SK-N-SH treated with all-trans-retinoic acid at 6 μM for 48 hours (cell line): ENCODE data around the gene TNKS1BP1.

Source experiments
- ATAC-seq: fragments of 200-7000 bp; cut with Tn5 transposase; 3 replicates; pipeline ENCODE4 v1.9.1; 2020; ENCODE audit warnings: mild to moderate bottlenecking, moderate library complexity
- ARNTL ChIP-seq: fragments of 450-650 bp; formaldehyde crosslinking; IDR thresholded peaks from 2 replicates; pipeline ENCODE4 v1.5.0; 2020; ENCODE audit warnings: low read depth, mild to moderate bottlenecking, moderate library complexity, borderline replicate concordance
- BACH2 ChIP-seq: fragments of 250-450 bp; sonication (Bioruptor Pico); IDR thresholded peaks from 2 replicates; pipeline ENCODE4 v1.9.0; 2021; ENCODE audit warnings: mild to moderate bottlenecking, borderline replicate concordance
- CREB5 ChIP-seq: fragments of 250-450 bp; sonication (Bioruptor Pico); IDR thresholded peaks from 2 replicates; pipeline ENCODE4 v1.5.1; 2020; ENCODE audit warnings: low read depth, mild to moderate bottlenecking, moderate library complexity
- CSDC2 ChIP-seq: fragments of 250-450 bp; sonication (Bioruptor Pico); IDR thresholded peaks from 2 replicates; pipeline ENCODE4 v1.5.0; 2020; ENCODE audit warnings: mild to moderate bottlenecking, moderate library complexity
- ESRRG ChIP-seq: fragments of 250-450 bp; sonication (Bioruptor Pico); IDR thresholded peaks from 2 replicates; pipeline ENCODE4 v1.6.1; 2021; ENCODE audit warnings: mild to moderate bottlenecking
- ISL1 ChIP-seq: fragments of 250-450 bp; sonication (Bioruptor Pico); IDR thresholded peaks from 2 replicates; pipeline ENCODE4 v2.1.2; 2022; ENCODE audit warnings: mild to moderate bottlenecking, moderate library complexity
- OSR1 ChIP-seq: fragments of 250-450 bp; sonication (Bioruptor Pico); IDR thresholded peaks from 2 replicates; pipeline ENCODE4 v1.8.0; 2022; ENCODE audit warnings: moderate library complexity, mild to moderate bottlenecking, inconsistent platforms
- PPARA ChIP-seq: fragments of 250-450 bp; sonication (Bioruptor Pico); IDR thresholded peaks from 2 replicates; pipeline ENCODE4 v1.5.0; 2020; ENCODE audit warnings: mild to moderate bottlenecking, borderline replicate concordance
- RARB ChIP-seq: fragments of 250-450 bp; sonication (Bioruptor Pico); IDR thresholded peaks from 2 replicates; pipeline ENCODE4 v1.8.0; 2021; ENCODE audit warnings: mild to moderate bottlenecking, moderate library complexity
- SNAI2 ChIP-seq: fragments of 250-450 bp; sonication (Bioruptor Pico); IDR thresholded peaks from 2 replicates; pipeline ENCODE4 v1.5.0; 2020; ENCODE audit warnings: mild to moderate bottlenecking, moderate library complexity
- TCF4 ChIP-seq: fragments of 250-450 bp; sonication (Bioruptor Pico); IDR thresholded peaks from 2 replicates; pipeline ENCODE4 v1.8.0; 2021; ENCODE audit warnings: mild to moderate bottlenecking, moderate library complexity, borderline replicate concordance
- ZFP3 ChIP-seq: fragments of 250-450 bp; sonication (Bioruptor Pico); IDR thresholded peaks from 2 replicates; pipeline ENCODE4 v1.5.0; 2020; ENCODE audit warnings: mild to moderate bottlenecking, moderate library complexity
- ZFP30 ChIP-seq: fragments of 450-650 bp; formaldehyde crosslinking; IDR thresholded peaks from 2 replicates; pipeline ENCODE4 v1.5.0; 2022; ENCODE audit warnings: mild to moderate bottlenecking, moderate library complexity
- ZNF565 ChIP-seq: fragments of 450-650 bp; formaldehyde crosslinking; conservative IDR thresholded peaks from 2 replicates; pipeline ENCODE4 v1.5.0; 2020; ENCODE audit warnings: low read depth, mild to moderate bottlenecking, moderate library complexity
- ZNF70 ChIP-seq: fragments of 450-650 bp; formaldehyde crosslinking; IDR thresholded peaks from 2 replicates; pipeline ENCODE4 v1.5.0; 2020; ENCODE audit warnings: mild to moderate bottlenecking, moderate library complexity
- ZNF8 ChIP-seq: fragments of 450-650 bp; formaldehyde crosslinking; IDR thresholded peaks from 2 replicates; pipeline ENCODE4 v1.5.0; 2020; ENCODE audit warnings: mild to moderate bottlenecking, moderate library complexity
- TF ChIP-seq, protein P1 (sequence below): fragments of 250-450 bp; sonication (Bioruptor Pico); IDR thresholded peaks from 2 replicates; pipeline ENCODE4 v1.5.1; 2021; ENCODE audit warnings: mild to moderate bottlenecking, moderate library complexity
- TF ChIP-seq, protein P2 (sequence below): fragments of 250-450 bp; sonication (Bioruptor Pico); IDR thresholded peaks from 2 replicates; pipeline ENCODE4 v1.8.0; 2021; ENCODE audit warnings: low read depth, mild to moderate bottlenecking, moderate library complexity, borderline replicate concordance
- TF ChIP-seq, protein P3 (sequence below): fragments of 250-450 bp; sonication (Bioruptor Pico); IDR thresholded peaks from 2 replicates; pipeline ENCODE4 v1.8.0; 2020; ENCODE audit warnings: mild to moderate bottlenecking, moderate library complexity, borderline replicate concordance
- TF ChIP-seq, protein P4 (sequence below): fragments of 250-450 bp; sonication (Bioruptor Pico); IDR thresholded peaks from 2 replicates; pipeline ENCODE4 v1.5.0; 2020; ENCODE audit warnings: mild to moderate bottlenecking, moderate library complexity

The TNKS1BP1 gene

DNA sequence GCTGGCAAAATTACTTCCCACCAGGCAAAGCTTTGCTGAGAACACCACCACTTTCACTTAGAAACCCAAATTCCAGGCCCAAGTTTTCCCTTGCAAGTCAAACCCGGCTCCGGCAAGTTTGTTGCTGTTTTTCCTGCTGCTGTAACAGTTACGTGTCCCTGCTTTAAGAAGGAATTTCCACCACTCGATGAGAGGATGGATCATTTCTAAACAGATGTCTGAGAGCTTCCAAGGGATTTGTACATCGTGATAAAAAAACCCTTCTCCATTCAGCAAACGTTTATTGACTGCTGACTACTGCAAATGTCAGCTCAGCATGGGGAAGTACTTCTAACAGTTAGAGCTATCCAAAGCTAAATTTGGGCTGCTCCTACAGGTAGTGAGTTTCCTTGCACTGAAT is 33.1 kb upstream of the TNKS1BP1 start (continued):
- TF ChIP-seq, protein P1, sequence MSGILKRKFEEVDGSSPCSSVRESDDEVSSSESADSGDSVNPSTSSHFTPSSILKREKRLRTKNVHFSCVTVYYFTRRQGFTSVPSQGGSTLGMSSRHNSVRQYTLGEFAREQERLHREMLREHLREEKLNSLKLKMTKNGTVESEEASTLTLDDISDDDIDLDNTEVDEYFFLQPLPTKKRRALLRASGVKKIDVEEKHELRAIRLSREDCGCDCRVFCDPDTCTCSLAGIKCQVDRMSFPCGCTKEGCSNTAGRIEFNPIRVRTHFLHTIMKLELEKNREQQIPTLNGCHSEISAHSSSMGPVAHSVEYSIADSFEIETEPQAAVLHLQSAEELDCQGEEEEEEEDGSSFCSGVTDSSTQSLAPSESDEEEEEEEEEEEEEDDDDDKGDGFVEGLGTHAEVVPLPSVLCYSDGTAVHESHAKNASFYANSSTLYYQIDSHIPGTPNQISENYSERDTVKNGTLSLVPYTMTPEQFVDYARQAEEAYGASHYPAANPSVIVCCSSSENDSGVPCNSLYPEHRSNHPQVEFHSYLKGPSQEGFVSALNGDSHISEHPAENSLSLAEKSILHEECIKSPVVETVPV (CRISPR knock-in tag), result no peak

GRCh38 chr11:57357310-57357709 is 32.6 kb upstream of the TNKS1BP1 start:
- TF ChIP-seq ZNF70 (no peak), SNAI2 (CRISPR knock-in tag) (no peak), TCF4 (CRISPR knock-in tag) (no peak), ARNTL (CRISPR knock-in tag) (no peak), OSR1 (CRISPR knock-in tag) (no peak), RARB (no peak), ESRRG (CRISPR knock-in tag) (no peak), ZNF565 (CRISPR knock-in tag) (no peak), PPARA (CRISPR knock-in tag) (no peak), BACH2 (CRISPR knock-in tag) (no peak), ZNF8 (CRISPR knock-in tag) (no peak), ISL1 (CRISPR knock-in tag) (no peak), CSDC2 (CRISPR knock-in tag) (no peak), ZFP3 (CRISPR knock-in tag) (no peak), ZFP30 (no peak)
- TF ChIP-seq, protein P2, sequence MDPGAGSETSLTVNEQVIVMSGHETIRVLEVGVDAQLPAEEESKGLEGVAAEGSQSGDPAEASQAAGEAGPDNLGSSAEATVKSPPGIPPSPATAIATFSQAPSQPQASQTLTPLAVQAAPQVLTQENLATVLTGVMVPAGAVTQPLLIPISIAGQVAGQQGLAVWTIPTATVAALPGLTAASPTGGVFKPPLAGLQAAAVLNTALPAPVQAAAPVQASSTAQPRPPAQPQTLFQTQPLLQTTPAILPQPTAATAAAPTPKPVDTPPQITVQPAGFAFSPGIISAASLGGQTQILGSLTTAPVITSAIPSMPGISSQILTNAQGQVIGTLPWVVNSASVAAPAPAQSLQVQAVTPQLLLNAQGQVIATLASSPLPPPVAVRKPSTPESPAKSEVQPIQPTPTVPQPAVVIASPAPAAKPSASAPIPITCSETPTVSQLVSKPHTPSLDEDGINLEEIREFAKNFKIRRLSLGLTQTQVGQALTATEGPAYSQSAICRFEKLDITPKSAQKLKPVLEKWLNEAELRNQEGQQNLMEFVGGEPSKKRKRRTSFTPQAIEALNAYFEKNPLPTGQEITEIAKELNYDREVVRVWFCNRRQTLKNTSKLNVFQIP (CRISPR knock-in tag), result no peak
- TF ChIP-seq, protein P3, sequence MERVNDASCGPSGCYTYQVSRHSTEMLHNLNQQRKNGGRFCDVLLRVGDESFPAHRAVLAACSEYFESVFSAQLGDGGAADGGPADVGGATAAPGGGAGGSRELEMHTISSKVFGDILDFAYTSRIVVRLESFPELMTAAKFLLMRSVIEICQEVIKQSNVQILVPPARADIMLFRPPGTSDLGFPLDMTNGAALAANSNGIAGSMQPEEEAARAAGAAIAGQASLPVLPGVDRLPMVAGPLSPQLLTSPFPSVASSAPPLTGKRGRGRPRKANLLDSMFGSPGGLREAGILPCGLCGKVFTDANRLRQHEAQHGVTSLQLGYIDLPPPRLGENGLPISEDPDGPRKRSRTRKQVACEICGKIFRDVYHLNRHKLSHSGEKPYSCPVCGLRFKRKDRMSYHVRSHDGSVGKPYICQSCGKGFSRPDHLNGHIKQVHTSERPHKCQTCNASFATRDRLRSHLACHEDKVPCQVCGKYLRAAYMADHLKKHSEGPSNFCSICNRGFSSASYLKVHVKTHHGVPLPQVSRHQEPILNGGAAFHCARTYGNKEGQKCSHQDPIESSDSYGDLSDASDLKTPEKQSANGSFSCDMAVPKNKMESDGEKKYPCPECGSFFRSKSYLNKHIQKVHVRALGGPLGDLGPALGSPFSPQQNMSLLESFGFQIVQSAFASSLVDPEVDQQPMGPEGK, result no peak
- no peak for ATAC-seq

- TF ChIP-seq CREB5 (no peak), RARB (no peak)
- no peak for ATAC-seq
Observed at GRCh38 chr11:57356268-57356667, 31.5 kb upstream of the TNKS1BP1 start.

GRCh38 chr11:57354699-57355098 is 29.9 kb upstream of the TNKS1BP1 start:
- ATAC-seq, result no peak
- TF ChIP-seq OSR1 (CRISPR knock-in tag), result no peak
- TF ChIP-seq RARB, result no peak
- TF ChIP-seq PPARA (CRISPR knock-in tag), result no peak
- TF ChIP-seq ESRRG (CRISPR knock-in tag), result no peak
- no peak for TF ChIP-seq ZFP3 (CRISPR knock-in tag)
- TF ChIP-seq, protein P4, sequence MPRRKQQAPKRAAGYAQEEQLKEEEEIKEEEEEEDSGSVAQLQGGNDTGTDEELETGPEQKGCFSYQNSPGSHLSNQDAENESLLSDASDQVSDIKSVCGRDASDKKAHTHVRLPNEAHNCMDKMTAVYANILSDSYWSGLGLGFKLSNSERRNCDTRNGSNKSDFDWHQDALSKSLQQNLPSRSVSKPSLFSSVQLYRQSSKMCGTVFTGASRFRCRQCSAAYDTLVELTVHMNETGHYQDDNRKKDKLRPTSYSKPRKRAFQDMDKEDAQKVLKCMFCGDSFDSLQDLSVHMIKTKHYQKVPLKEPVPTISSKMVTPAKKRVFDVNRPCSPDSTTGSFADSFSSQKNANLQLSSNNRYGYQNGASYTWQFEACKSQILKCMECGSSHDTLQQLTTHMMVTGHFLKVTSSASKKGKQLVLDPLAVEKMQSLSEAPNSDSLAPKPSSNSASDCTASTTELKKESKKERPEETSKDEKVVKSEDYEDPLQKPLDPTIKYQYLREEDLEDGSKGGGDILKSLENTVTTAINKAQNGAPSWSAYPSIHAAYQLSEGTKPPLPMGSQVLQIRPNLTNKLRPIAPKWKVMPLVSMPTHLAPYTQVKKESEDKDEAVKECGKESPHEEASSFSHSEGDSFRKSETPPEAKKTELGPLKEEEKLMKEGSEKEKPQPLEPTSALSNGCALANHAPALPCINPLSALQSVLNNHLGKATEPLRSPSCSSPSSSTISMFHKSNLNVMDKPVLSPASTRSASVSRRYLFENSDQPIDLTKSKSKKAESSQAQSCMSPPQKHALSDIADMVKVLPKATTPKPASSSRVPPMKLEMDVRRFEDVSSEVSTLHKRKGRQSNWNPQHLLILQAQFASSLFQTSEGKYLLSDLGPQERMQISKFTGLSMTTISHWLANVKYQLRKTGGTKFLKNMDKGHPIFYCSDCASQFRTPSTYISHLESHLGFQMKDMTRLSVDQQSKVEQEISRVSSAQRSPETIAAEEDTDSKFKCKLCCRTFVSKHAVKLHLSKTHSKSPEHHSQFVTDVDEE, result no peak
